GM19239 (cell line): ENCODE results near the gene IGF2R.

Source experiments
- DNase-seq: peaks from one replicate; pipeline ENCODE4 v3.0.0; 2011; ENCODE audit warnings: low spot score; ENCODE audit not compliant: insufficient read length
- FAIRE-seq: peaks from 2 replicates; lab custom pipeline; 2011; peaks lifted over from hg19 to GRCh38; lab: Jason Lieb, UNC

IGF2R gene

GRCh38 chr6:160154471-160154870, 185.6 kb downstream of the IGF2R start:
- DNase-seq = no peak
- FAIRE-seq = no peak

DNA sequence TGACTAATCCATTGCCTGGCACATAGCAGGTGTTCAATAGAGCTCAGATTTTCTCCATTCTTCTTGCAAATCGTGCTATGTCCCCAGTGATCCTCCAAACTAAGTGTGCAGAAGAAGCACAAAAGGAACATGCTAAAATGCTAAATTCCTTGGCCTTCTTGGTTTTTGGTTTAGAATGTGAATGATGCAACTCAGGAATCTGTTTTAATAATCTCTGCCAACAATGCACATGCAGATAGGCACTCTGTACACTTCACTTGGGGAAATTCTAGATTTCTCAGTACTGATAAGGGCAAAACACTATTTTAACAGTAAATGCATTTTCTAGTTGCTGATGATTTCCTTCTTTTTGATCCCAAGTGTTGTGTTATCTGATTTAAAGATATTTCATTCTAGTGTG, 188.0 kb downstream of the IGF2R start:
- no peak for DNase-seq
- FAIRE-seq = no peak

GRCh38 chr6:160160450-160160849, 191.6 kb downstream of the IGF2R start:
- FAIRE-seq (no peak), DNase-seq (no peak)
